HepG2 (cell line): Measurements from ENCODE around the gene IFT122. TPM values are rescaled to one million over a fixed set of nuclear protein-coding genes. Genes with fewer than 3 reads are reported as not detected.
A peak's percentile ranks its signal among the peaks of the same experiment; 100 is the strongest.

ENCODE experiments used
- CERS6 ChIP-seq: sonication (generic); formaldehyde crosslinking; IDR thresholded peaks from 2 replicates; pipeline ENCODE4 v1.5.0; 2020; ENCODE audit warnings: missing genetic modification reagents
- ELF3 ChIP-seq: IDR thresholded peaks from 2 replicates; pipeline ENCODE4 v1.6.1; 2016; ENCODE audit warnings: missing genetic modification reagents, missing compliant biosample characterization
- FOSL1 ChIP-seq: sonication (generic); formaldehyde crosslinking; IDR thresholded peaks from 2 replicates; pipeline ENCODE4 v1.9.0; 2021; ENCODE audit warnings: missing genetic modification reagents, borderline replicate concordance
- FOXK2 ChIP-seq: fragments of 450-650 bp; IDR thresholded peaks from 2 replicates; pipeline ENCODE4 v1.6.1; 2016
- GATAD2A ChIP-seq: IDR thresholded peaks from 2 replicates; pipeline ENCODE4 v1.6.1; 2016
- JDP2 ChIP-seq: sonication (generic); formaldehyde crosslinking; IDR thresholded peaks from 2 replicates; pipeline ENCODE4 v1.8.1; 2022; ENCODE audit warnings: missing genetic modification reagents, borderline replicate concordance
- NBN ChIP-seq: fragments of 450-650 bp; conservative IDR thresholded peaks from 2 replicates; pipeline ENCODE4 v1.6.1; 2017
- NR2C2 ChIP-seq: sonication (generic); formaldehyde crosslinking; IDR thresholded peaks from 2 replicates; pipeline ENCODE4 v1.4.0; 2020; ENCODE audit warnings: missing genetic modification reagents, mild to moderate bottlenecking, moderate library complexity, borderline replicate concordance
- REPIN1 ChIP-seq: sonication (generic); formaldehyde crosslinking; IDR thresholded peaks from 2 replicates; pipeline ENCODE4 v1.8.0; 2022; ENCODE audit warnings: missing genetic modification reagents, low read depth, mild to moderate bottlenecking, borderline replicate concordance
- SIN3A ChIP-seq: IDR thresholded peaks from 2 replicates; pipeline ENCODE4 v1.6.1; 2011; ENCODE audit warnings: low read depth, mild to moderate bottlenecking, control low read depth, low read length, borderline replicate concordance
- SNRNP70 ChIP-seq: fragments of 200-400 bp; formaldehyde crosslinking; IDR thresholded peaks from 2 replicates; pipeline ENCODE4 v1.6.1; 2017; ENCODE audit warnings: mild to moderate bottlenecking, low read depth, low read length, moderate library complexity
- TAF1 ChIP-seq: sonication (generic); formaldehyde crosslinking; IDR thresholded peaks from 2 replicates; pipeline ENCODE4 v1.4.0; 2020; ENCODE audit warnings: missing genetic modification reagents
- TCF12 ChIP-seq, 2 experiments: fragments of 450-650 bp in 1 of 2; sonication (generic) in 1 of 2; formaldehyde crosslinking in 1 of 2; IDR thresholded peaks; 2 replicates each; pipeline versions ENCODE4 v1.6.1 to v1.8.0; 2017 to 2022; ENCODE audit warnings: antibody characterized with exemption in 1 of 2, mild to moderate bottlenecking in 1 of 2, missing genetic modification reagents in 1 of 2, moderate library complexity in 1 of 2
- THAP9 ChIP-seq: sonication (generic); formaldehyde crosslinking; IDR thresholded peaks from 2 replicates; pipeline ENCODE4; 2020; ENCODE audit warnings: missing genetic modification reagents, mild to moderate bottlenecking, borderline replicate concordance
- ZBTB25 ChIP-seq: IDR thresholded peaks from 2 replicates; pipeline ENCODE4 v1.6.1; 2018; ENCODE audit warnings: missing genetic modification reagents
- ZBTB4 ChIP-seq: sonication (generic); formaldehyde crosslinking; IDR thresholded peaks from 2 replicates; pipeline ENCODE4 v1.4.0; 2020; ENCODE audit warnings: missing genetic modification reagents, mild to moderate bottlenecking, borderline replicate concordance
- ZEB1 ChIP-seq: IDR thresholded peaks from 2 replicates; pipeline ENCODE4 v1.6.1; 2012; ENCODE audit warnings: mild to moderate bottlenecking, low read depth, inconsistent platforms; ENCODE audit not compliant: insufficient replicate concordance
- ZFP36 ChIP-seq: fragments of 150-350 bp; IDR thresholded peaks from 2 replicates; pipeline ENCODE4 v1.6.1; 2018; ENCODE audit warnings: borderline replicate concordance, low read length, low read depth; ENCODE audit not compliant: partially characterized antibody
- ZFP36L1 ChIP-seq: sonication (generic); formaldehyde crosslinking; IDR thresholded peaks from 2 replicates; pipeline ENCODE4 v1.8.0; 2022; ENCODE audit warnings: mild to moderate bottlenecking, missing genetic modification reagents, moderate library complexity
- ZNF17 ChIP-seq: sonication (generic); formaldehyde crosslinking; IDR thresholded peaks from 2 replicates; pipeline ENCODE4 v1.5.0; 2020; ENCODE audit warnings: mild to moderate bottlenecking, missing genetic modification reagents
- ZNF432 ChIP-seq: sonication (generic); formaldehyde crosslinking; IDR thresholded peaks from 2 replicates; pipeline ENCODE4 v1.5.0; 2020; ENCODE audit warnings: missing genetic modification reagents, mild to moderate bottlenecking, borderline replicate concordance
- ZNF709 ChIP-seq: sonication (generic); formaldehyde crosslinking; IDR thresholded peaks from 2 replicates; pipeline ENCODE4 v1.5.0; 2020; ENCODE audit warnings: mild to moderate bottlenecking, missing genetic modification reagents
- ZSCAN25 ChIP-seq: sonication (generic); formaldehyde crosslinking; IDR thresholded peaks from 2 replicates; pipeline ENCODE4 v1.8.0; 2022; ENCODE audit warnings: mild to moderate bottlenecking, missing genetic modification reagents
- polyA plus RNA-seq, 8 experiments: library from polyadenylated mRNA; depleted of rRNA in 3 of 8; stranded (reverse) in 7 of 8; unstranded in 1 of 8; fragments of >200 nt; fragmentation: Illumina TruSeq in 4 of 8; extraction: Trizol in 4 of 8; gene quantifications; 2 replicates each; pipeline versions ENCODE4 v1.2.1 to v1.2.3, GENCODE V29; 2011 to 2016; ENCODE audit warnings: low read depth in 4 of 8, missing spikeins in 1 of 8, mixed read lengths in 1 of 8; ENCODE audit not compliant: insufficient read depth in 1 of 8
- total RNA-seq, 5 experiments: library from RNA; depleted of rRNA; stranded (reverse); fragments of >200 nt; fragmentation: Illumina TruSeq; extraction: Trizol; gene quantifications; 2 replicates each; pipeline ENCODE4 v1.2.3, GENCODE V29; 2016; ENCODE audit warnings: low read depth in 1 of 5
- TF ChIP-seq, protein P1 (sequence below): sonication (generic); formaldehyde crosslinking; IDR thresholded peaks from 2 replicates; pipeline ENCODE4 v1.4.0; 2020; ENCODE audit warnings: mild to moderate bottlenecking, missing genetic modification reagents

IFT122 gene
- total and polyA plus RNA-seq, 2 of the 13 experiments (the other 11 are each of a cell fraction or from before 2014, with no cell fraction given): 10.1 to 10.3 TPM

GRCh38 chr3:129490273-129490675, 50.2 kb downstream of the IFT122 start (continued):
- TF ChIP-seq SNRNP70 (no peak), REPIN1 (CRISPR knock-in tag) (no peak), ZBTB4 (CRISPR knock-in tag) (no peak), CERS6 (no peak), GATAD2A (CRISPR knock-in tag) (peak; percentile 79), ZSCAN25 (no peak), JDP2 (no peak), NR2C2 (CRISPR knock-in tag) (no peak), ZNF709 (CRISPR knock-in tag) (no peak), ELF3 (CRISPR knock-in tag) (peak; percentile 46; the same call in 1 of the 2 replicates), ZBTB25 (CRISPR knock-in tag) (peak; percentile 57; the same call in 1 of the 2 replicates), ZFP36L1 (CRISPR knock-in tag) (no peak), TCF12 (IDR thresholded peaks at IDR 0.05) (no peak), TCF12 (CRISPR knock-in tag; IDR thresholded peaks at IDR 0.05) (no peak), THAP9 (CRISPR knock-in tag) (no peak), FOXK2 (no peak), ZEB1 (no peak), SIN3A (no peak), ZNF432 (no peak), ZFP36 (peak; percentile 49), FOSL1 (no peak), NBN (no peak), ZNF17 (no peak), TAF1 (no peak)
- TF ChIP-seq, protein P1, sequence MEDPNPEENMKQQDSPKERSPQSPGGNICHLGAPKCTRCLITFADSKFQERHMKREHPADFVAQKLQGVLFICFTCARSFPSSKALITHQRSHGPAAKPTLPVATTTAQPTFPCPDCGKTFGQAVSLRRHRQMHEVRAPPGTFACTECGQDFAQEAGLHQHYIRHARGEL (CRISPR knock-in tag): no peak
